WTC11 (cell line): ENCODE measurements around the gene CTXN1. TPM values are rescaled to one million over a fixed set of nuclear protein-coding genes. Genes with fewer than 3 reads are reported as not detected.

Source experiments
- ATAC-seq: fragments of 200-7000 bp; cut with Tn5 transposase; 2 replicates; pipeline ENCODE4 v1.10.0; 2021; ENCODE audit warnings: mild to moderate bottlenecking, moderate library complexity
- CTCF ChIA-PET: fragments of 300-600 bp; sonication (Branson Sonifier 250); formaldehyde crosslinking; loops from one replicate; lab custom pipeline; 2021; ENCODE audit warnings: antibody characterized with exemption; lab: Charles Lee
- POLR2A ChIA-PET: fragments of 350-600 bp; sonication (Branson Sonifier 250); formaldehyde crosslinking; loops from one replicate; lab custom pipeline; 2021; ENCODE audit warnings: antibody characterized with exemption; lab: Charles Lee
- DNase-seq: peaks from one replicate; pipeline ENCODE4 v3.0.0; 2021; ENCODE audit warnings: low spot score
- H3K27ac Mint-ChIP-seq: 2 replicates; pipeline ENCODE4 v1.8.0; 2021; ENCODE audit warnings: mixed read lengths
- H3K27me3 Mint-ChIP-seq: 2 replicates; pipeline ENCODE4 v1.8.0; 2021; ENCODE audit warnings: low read depth, mild to moderate bottlenecking, moderate library complexity, mixed read lengths
- H3K36me3 Mint-ChIP-seq: 2 replicates; pipeline ENCODE4 v1.8.0; 2021; ENCODE audit warnings: mixed read lengths
- H3K4me1 Mint-ChIP-seq: 2 replicates; pipeline ENCODE4 v1.8.0; 2022; ENCODE audit warnings: mixed read lengths
- H3K4me3 Mint-ChIP-seq: 2 replicates; pipeline ENCODE4 v1.8.0; 2021; ENCODE audit warnings: mild to moderate bottlenecking, moderate library complexity, mixed read lengths
- H3K9me3 Mint-ChIP-seq: 2 replicates; pipeline ENCODE4 v1.8.0; 2021; ENCODE audit warnings: mixed read lengths
- CREM ChIP-seq: sonication (generic); formaldehyde crosslinking; IDR thresholded peaks from 2 replicates; pipeline ENCODE4 v1.8.1; 2022; ENCODE audit warnings: mild to moderate bottlenecking, missing genetic modification reagents, moderate library complexity
- ERG ChIP-seq: fragments of 250-450 bp; sonication (Bioruptor Pico); IDR thresholded peaks from 2 replicates; pipeline ENCODE4 v1.8.0; 2021; ENCODE audit warnings: mild to moderate bottlenecking
- ESRRA ChIP-seq: sonication (generic); formaldehyde crosslinking; IDR thresholded peaks from 2 replicates; pipeline ENCODE4 v1.8.1; 2022; ENCODE audit warnings: mild to moderate bottlenecking, missing genetic modification reagents, borderline replicate concordance
- FOXP1 ChIP-seq: sonication (generic); formaldehyde crosslinking; IDR thresholded peaks from 2 replicates; pipeline ENCODE4 v1.8.0; 2022; ENCODE audit warnings: missing genetic modification reagents, mild to moderate bottlenecking, moderate library complexity, borderline replicate concordance
- GABPB1 ChIP-seq: sonication (generic); formaldehyde crosslinking; IDR thresholded peaks from 2 replicates; pipeline ENCODE4 v1.8.1; 2023; ENCODE audit warnings: mild to moderate bottlenecking, missing genetic modification reagents
- MAX ChIP-seq: sonication (generic); formaldehyde crosslinking; IDR thresholded peaks from 2 replicates; pipeline ENCODE4 v1.8.0; 2022; ENCODE audit warnings: mild to moderate bottlenecking, missing genetic modification reagents
- MXD4 ChIP-seq: fragments of 250-450 bp; sonication (Bioruptor Pico); IDR thresholded peaks from 2 replicates; pipeline ENCODE4 v1.8.0; 2021; ENCODE audit warnings: mild to moderate bottlenecking, moderate library complexity, borderline replicate concordance
- SP1 ChIP-seq: sonication (generic); formaldehyde crosslinking; conservative IDR thresholded peaks from 2 replicates; pipeline ENCODE4 v1.8.1; 2022; ENCODE audit warnings: missing genetic modification reagents
- ZNF138 ChIP-seq: sonication (generic); formaldehyde crosslinking; conservative IDR thresholded peaks from 2 replicates; pipeline ENCODE4 v1.8.1; 2022; ENCODE audit warnings: mild to moderate bottlenecking, moderate library complexity, missing genetic modification reagents
- ZNF232 ChIP-seq: sonication (generic); formaldehyde crosslinking; IDR thresholded peaks from 2 replicates; pipeline ENCODE4 v1.8.0; 2022; ENCODE audit warnings: mild to moderate bottlenecking, missing genetic modification reagents
- ZNF317 ChIP-seq: sonication (generic); formaldehyde crosslinking; IDR thresholded peaks from 2 replicates; pipeline ENCODE4 v1.8.1; 2023; ENCODE audit warnings: low read depth, mild to moderate bottlenecking, moderate library complexity, missing genetic modification reagents, borderline replicate concordance
- ZNF416 ChIP-seq: fragments of 250-450 bp; sonication (Bioruptor Pico); IDR thresholded peaks from 2 replicates; pipeline ENCODE4 v1.9.0; 2021; ENCODE audit warnings: mild to moderate bottlenecking, inconsistent platforms
- total RNA-seq: library from RNA; stranded (reverse); gene quantifications from 3 replicates; pipeline ENCODE4 v1.2.3, GENCODE V29; 2021
- TF ChIP-seq, protein P1 (sequence below): fragments of 250-450 bp; sonication (Bioruptor Pico); conservative IDR thresholded peaks from 2 replicates; pipeline ENCODE4 v1.9.0; 2021; ENCODE audit warnings: mild to moderate bottlenecking
- TF ChIP-seq, protein P2 (sequence below): sonication (generic); formaldehyde crosslinking; IDR thresholded peaks from 2 replicates; pipeline ENCODE4 v1.8.1; 2023; ENCODE audit warnings: mild to moderate bottlenecking, missing genetic modification reagents
- TF ChIP-seq, protein P3 (sequence below): sonication (generic); formaldehyde crosslinking; IDR thresholded peaks from 2 replicates; pipeline ENCODE4 v1.8.1; 2022; ENCODE audit warnings: mild to moderate bottlenecking, moderate library complexity, missing genetic modification reagents
- TF ChIP-seq, protein P4 (sequence below): sonication (generic); formaldehyde crosslinking; IDR thresholded peaks from 2 replicates; pipeline ENCODE4 v1.8.0; 2023; ENCODE audit warnings: missing genetic modification reagents, mild to moderate bottlenecking, borderline replicate concordance
- TF ChIP-seq, protein P5 (sequence below): fragments of 200-600 bp; IDR thresholded peaks from 2 replicates; pipeline ENCODE4 v1.8.0; 2022; ENCODE audit warnings: antibody characterized with exemption
- TF ChIP-seq, protein P6 (sequence below): fragments of 250-450 bp; sonication (Bioruptor Pico); IDR thresholded peaks from 2 replicates; pipeline ENCODE4 v1.9.0; 2021; ENCODE audit warnings: mild to moderate bottlenecking

CTXN1 gene
- total RNA-seq, 1 experiment from 2014 or later: 48.2 TPM

GRCh38 chr19:7916955-7917266 is 9.0 kb downstream of the CTXN1 start:
- DNase-seq: no peak
- H3K36me3 Mint-ChIP-seq: peaks cover 3% of the 10 kb centered on the region
- no peak overlapping the region for H3K27ac Mint-ChIP-seq
- no peaks in the 10 kb centered on the region for H3K9me3 Mint-ChIP-seq
- ChIA-PET POLR2A (interaction anchor here (1.5 kb wide), 1 partner anchor 9 kb away, joined by 4 read pairs; no protein-coding TSS in a partner anchor), CTCF (interaction anchor here (0.5 to 7.2 kb wide), 16 partner anchors 9 to 236 kb away, joined by 3 to 70 read pairs (median 7); partner anchors contain the start of genes EVI5L, LRRC8E, MAP2K7 and TRAPPC5)
- no peak for TF ChIP-seq ZNF138
- no peak for TF ChIP-seq ESRRA (CRISPR knock-in tag)
- no peak for TF ChIP-seq ZNF232
- TF ChIP-seq, protein P1, sequence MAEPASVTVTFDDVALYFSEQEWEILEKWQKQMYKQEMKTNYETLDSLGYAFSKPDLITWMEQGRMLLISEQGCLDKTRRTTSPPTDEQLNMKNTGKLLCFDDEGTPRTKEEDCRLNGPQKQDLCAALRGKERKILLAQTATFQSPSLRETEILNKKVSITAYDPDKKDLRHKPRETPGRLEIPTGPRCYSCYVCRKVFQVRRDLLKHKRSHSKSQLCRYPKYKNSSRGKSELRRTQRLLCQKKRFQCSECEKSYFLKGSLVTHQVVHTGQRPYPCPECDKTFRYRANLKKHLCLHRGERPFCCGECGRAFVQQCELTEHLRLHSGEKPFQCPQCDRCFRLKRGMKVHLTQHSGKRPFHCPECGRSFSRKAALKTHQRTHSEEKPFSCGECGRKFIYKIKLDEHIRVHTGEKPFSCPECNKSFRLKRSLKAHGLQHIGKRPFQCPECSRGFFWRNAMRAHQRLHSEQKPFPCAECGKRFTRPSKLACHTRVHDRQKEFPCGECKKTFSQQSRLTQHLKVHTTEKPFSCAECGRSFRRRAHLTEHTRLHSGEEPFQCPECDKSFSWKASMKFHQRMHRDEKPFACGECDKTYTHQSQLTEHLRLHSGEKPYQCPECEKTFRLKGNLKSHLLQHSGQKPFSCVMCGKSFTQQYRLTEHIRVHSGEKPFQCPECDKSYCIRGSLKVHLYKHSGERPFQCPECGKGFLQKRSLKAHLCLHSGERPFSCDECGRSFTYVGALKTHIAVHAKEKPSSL (CRISPR knock-in tag): no peak
- TF ChIP-seq CREM: 0 out of 2 replicates have a peak, but pooled peaks have one; percentile 10
- TF ChIP-seq, protein P2, sequence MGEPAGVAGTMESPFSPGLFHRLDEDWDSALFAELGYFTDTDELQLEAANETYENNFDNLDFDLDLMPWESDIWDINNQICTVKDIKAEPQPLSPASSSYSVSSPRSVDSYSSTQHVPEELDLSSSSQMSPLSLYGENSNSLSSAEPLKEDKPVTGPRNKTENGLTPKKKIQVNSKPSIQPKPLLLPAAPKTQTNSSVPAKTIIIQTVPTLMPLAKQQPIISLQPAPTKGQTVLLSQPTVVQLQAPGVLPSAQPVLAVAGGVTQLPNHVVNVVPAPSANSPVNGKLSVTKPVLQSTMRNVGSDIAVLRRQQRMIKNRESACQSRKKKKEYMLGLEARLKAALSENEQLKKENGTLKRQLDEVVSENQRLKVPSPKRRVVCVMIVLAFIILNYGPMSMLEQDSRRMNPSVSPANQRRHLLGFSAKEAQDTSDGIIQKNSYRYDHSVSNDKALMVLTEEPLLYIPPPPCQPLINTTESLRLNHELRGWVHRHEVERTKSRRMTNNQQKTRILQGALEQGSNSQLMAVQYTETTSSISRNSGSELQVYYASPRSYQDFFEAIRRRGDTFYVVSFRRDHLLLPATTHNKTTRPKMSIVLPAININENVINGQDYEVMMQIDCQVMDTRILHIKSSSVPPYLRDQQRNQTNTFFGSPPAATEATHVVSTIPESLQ (CRISPR knock-in tag): no peak
- TF ChIP-seq MXD4 (CRISPR knock-in tag): no peak
- H3K4me3 Mint-ChIP-seq: peak overlapping the region; percentile 77
- ATAC-seq: no peak
- peaks cover 57% of the 10 kb centered on the region for H3K27me3 Mint-ChIP-seq
- peaks cover 8% of the 10 kb centered on the region for H3K4me1 Mint-ChIP-seq

DNA sequence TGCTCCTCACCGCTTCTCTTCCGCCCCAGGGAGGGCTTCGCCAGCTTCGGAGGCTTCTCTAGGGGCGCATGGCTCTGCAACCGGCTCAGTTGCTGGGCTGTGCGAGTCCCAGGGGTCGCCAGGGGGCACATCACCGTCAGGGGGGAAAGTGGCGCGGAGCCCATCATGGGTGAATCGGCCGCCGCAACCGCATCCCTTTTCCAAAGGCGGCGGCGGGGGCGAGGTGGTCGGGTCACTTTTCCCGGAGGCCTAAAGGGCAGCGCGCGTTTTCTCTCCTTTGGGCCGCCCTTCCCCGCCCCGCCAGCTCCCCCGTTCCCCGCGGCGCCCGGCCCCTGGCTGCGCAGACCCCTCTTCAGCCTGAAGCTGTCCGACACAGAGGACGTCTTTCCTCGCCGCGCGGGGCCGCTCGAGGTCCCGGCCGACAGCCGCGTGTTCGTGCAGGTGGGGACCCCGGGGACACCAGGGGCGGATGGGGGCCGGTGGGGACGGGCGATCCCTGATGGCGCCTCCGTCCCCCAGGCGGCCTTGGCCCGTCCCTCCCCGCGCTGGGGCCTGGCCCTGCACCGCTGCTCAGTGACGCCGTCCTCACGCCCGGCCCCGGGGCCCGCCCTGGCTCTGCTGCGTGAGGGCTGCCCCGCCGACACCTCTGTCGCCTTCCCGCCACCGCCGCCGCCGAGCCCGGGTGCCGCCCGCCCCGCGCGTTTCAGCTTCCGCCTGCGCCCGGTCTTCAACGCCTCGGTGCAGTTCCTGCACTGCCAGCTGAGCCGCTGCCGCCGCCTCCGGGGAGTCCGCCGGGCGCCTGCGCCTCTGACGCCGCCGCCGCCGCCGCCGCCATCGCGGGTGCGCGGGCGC is 9.6 kb downstream of the CTXN1 start:
- H3K36me3 Mint-ChIP-seq: peaks cover 5% of the 10 kb centered on the region
- ChIA-PET POLR2A (interaction anchor here (0.6 to 1.5 kb wide), 4 partner anchors 8 to 59 kb away, joined by 3 to 10 read pairs (median 4); no protein-coding TSS in a partner anchor), CTCF (interaction anchor here (0.5 to 7.2 kb wide), 17 partner anchors 9 to 235 kb away, joined by 3 to 70 read pairs (median 6); partner anchors contain the start of genes EVI5L, LRRC8E, MAP2K7 and TRAPPC5)
- peaks cover 57% of the 10 kb centered on the region for H3K27me3 Mint-ChIP-seq
- DNase-seq (peak; percentile 60), ATAC-seq (peak; percentile 4; the same call in 1 of the 2 replicates)
- no peak overlapping the region for H3K27ac Mint-ChIP-seq
- H3K4me3 Mint-ChIP-seq: peak overlapping the region; percentile 77
- no peaks in the 10 kb centered on the region for H3K9me3 Mint-ChIP-seq
- peaks cover 8% of the 10 kb centered on the region for H3K4me1 Mint-ChIP-seq
- TF ChIP-seq, protein P3, sequence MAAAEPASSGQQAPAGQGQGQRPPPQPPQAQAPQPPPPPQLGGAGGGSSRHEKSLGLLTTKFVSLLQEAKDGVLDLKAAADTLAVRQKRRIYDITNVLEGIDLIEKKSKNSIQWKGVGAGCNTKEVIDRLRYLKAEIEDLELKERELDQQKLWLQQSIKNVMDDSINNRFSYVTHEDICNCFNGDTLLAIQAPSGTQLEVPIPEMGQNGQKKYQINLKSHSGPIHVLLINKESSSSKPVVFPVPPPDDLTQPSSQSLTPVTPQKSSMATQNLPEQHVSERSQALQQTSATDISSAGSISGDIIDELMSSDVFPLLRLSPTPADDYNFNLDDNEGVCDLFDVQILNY (CRISPR knock-in tag): peak; percentile 54; the same call in 1 of the 2 replicates
- no peak for TF ChIP-seq SP1
- TF ChIP-seq ZNF317 (CRISPR knock-in tag): no peak
- peak; percentile 71; the same call in 1 of the 2 replicates for TF ChIP-seq CREM
- TF ChIP-seq, protein P4, sequence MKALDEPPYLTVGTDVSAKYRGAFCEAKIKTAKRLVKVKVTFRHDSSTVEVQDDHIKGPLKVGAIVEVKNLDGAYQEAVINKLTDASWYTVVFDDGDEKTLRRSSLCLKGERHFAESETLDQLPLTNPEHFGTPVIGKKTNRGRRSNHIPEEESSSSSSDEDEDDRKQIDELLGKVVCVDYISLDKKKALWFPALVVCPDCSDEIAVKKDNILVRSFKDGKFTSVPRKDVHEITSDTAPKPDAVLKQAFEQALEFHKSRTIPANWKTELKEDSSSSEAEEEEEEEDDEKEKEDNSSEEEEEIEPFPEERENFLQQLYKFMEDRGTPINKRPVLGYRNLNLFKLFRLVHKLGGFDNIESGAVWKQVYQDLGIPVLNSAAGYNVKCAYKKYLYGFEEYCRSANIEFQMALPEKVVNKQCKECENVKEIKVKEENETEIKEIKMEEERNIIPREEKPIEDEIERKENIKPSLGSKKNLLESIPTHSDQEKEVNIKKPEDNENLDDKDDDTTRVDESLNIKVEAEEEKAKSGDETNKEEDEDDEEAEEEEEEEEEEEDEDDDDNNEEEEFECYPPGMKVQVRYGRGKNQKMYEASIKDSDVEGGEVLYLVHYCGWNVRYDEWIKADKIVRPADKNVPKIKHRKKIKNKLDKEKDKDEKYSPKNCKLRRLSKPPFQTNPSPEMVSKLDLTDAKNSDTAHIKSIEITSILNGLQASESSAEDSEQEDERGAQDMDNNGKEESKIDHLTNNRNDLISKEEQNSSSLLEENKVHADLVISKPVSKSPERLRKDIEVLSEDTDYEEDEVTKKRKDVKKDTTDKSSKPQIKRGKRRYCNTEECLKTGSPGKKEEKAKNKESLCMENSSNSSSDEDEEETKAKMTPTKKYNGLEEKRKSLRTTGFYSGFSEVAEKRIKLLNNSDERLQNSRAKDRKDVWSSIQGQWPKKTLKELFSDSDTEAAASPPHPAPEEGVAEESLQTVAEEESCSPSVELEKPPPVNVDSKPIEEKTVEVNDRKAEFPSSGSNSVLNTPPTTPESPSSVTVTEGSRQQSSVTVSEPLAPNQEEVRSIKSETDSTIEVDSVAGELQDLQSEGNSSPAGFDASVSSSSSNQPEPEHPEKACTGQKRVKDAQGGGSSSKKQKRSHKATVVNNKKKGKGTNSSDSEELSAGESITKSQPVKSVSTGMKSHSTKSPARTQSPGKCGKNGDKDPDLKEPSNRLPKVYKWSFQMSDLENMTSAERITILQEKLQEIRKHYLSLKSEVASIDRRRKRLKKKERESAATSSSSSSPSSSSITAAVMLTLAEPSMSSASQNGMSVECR (CRISPR knock-in tag): no peak
- no peak for TF ChIP-seq GABPB1 (CRISPR knock-in tag)
- TF ChIP-seq, protein P5, sequence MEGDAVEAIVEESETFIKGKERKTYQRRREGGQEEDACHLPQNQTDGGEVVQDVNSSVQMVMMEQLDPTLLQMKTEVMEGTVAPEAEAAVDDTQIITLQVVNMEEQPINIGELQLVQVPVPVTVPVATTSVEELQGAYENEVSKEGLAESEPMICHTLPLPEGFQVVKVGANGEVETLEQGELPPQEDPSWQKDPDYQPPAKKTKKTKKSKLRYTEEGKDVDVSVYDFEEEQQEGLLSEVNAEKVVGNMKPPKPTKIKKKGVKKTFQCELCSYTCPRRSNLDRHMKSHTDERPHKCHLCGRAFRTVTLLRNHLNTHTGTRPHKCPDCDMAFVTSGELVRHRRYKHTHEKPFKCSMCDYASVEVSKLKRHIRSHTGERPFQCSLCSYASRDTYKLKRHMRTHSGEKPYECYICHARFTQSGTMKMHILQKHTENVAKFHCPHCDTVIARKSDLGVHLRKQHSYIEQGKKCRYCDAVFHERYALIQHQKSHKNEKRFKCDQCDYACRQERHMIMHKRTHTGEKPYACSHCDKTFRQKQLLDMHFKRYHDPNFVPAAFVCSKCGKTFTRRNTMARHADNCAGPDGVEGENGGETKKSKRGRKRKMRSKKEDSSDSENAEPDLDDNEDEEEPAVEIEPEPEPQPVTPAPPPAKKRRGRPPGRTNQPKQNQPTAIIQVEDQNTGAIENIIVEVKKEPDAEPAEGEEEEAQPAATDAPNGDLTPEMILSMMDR: no peak
- 0 out of 2 replicates have a peak, but pooled peaks have one; percentile 2 for TF ChIP-seq FOXP1
- TF ChIP-seq ZNF416 (CRISPR knock-in tag): no peak
- TF ChIP-seq, protein P6, sequence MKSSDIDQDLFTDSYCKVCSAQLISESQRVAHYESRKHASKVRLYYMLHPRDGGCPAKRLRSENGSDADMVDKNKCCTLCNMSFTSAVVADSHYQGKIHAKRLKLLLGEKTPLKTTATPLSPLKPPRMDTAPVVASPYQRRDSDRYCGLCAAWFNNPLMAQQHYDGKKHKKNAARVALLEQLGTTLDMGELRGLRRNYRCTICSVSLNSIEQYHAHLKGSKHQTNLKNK (CRISPR knock-in tag): no peak
- TF ChIP-seq ERG (CRISPR knock-in tag): no peak
- TF ChIP-seq MAX (CRISPR knock-in tag): peak; percentile 17; the same call in 1 of the 2 replicates
